GM21526 (cell line): Measurements from ENCODE around the gene OSBPL5.

Source experiments
- ATAC-seq: cut with Tn5 transposase; IDR thresholded peaks from one replicate; pipeline ENCODE4 v1.9.1; 2021; ENCODE audit warnings: moderate library complexity; ENCODE audit not compliant: unreplicated experiment, low FRiP score

OSBPL5 gene

GRCh38 chr11:3199537-3200295, 34.6 kb upstream of the OSBPL5 start:
- ATAC-seq: no peak

- ATAC-seq: no peak
Observed at GRCh38 chr11:3198815-3199214, 33.7 kb upstream of the OSBPL5 start.

- no peak for ATAC-seq
Observed at GRCh38 chr11:3197878-3198528, 32.9 kb upstream of the OSBPL5 start.

GRCh38 chr11:3197044-3197695, 32.1 kb upstream of the OSBPL5 start:
- no peak for ATAC-seq

- no peak for ATAC-seq
Observed at GRCh38 chr11:3196161-3197043, 31.3 kb upstream of the OSBPL5 start.

GRCh38 chr11:3195251-3196160, 30.4 kb upstream of the OSBPL5 start:
- ATAC-seq: no peak

- no peak for ATAC-seq
Observed at GRCh38 chr11:3194016-3194816, 29.1 kb upstream of the OSBPL5 start.

- ATAC-seq: no peak
Observed at GRCh38 chr11:3193373-3194015, 28.4 kb upstream of the OSBPL5 start.

- no peak for ATAC-seq
Observed at GRCh38 chr11:3192511-3193372, 27.6 kb upstream of the OSBPL5 start.

- no peak for ATAC-seq
Observed at GRCh38 chr11:3191586-3192324, 26.6 kb upstream of the OSBPL5 start.

- ATAC-seq: no peak
Observed at GRCh38 chr11:3190600-3190999, 25.5 kb upstream of the OSBPL5 start.

GRCh38 chr11:3189886-3190583, 24.9 kb upstream of the OSBPL5 start:
- ATAC-seq: no peak

GRCh38 chr11:3189196-3189843, 24.2 kb upstream of the OSBPL5 start:
- ATAC-seq: no peak

GRCh38 chr11:3188496-3189195, 23.5 kb upstream of the OSBPL5 start:
- ATAC-seq: no peak
